Heart left ventricle (tissue), 13 donors: ENCODE data around the gene TNNC1.

ENCODE experiments used
- POLR2A ChIP-seq, 2 donors: fragments of 450-650 bp; IDR thresholded peaks; one replicate each; pipeline ENCODE4 v1.6.1; 2017; ENCODE audit warnings: antibody characterized with exemption in 2 of 2, mild to moderate bottlenecking in 2 of 2, moderate library complexity in 2 of 2
- TF ChIP-seq, protein P1 (sequence below), 12 donors: fragments of 200-600 bp; sonication (generic) in 4 of 12; IDR thresholded peaks; one replicate each; pipeline versions ENCODE4 v1.5.0 to v1.8.0; 2018 to 2022; ENCODE audit warnings: antibody characterized with exemption in 12 of 12, mild to moderate bottlenecking in 5 of 12
- donor health status: ischemic (EF 13 %, LVEDD 7.1; RV severe dilation, severe dysfunction).
- donor health status: DM: no; HTN: yes; CAD: no.
- donor health status: DM: no; HTN: no; CAD: no.
- donor health status: ischemic (EF 25% LVEDD 6.9; RV normal size, moderate dysfunction).
- donor health status: ischemic (EF 25% LVEDD 5.7; RV mildly dilated, moderate dysfunction).
- donor health status: ischemic (EF 35%, LVEDD 5.7; RV mildly dilated, moderate dysfunction).
- donor health status: nonischemic (EF 11% LVEDD 7.7; RV severe dilation, severe dysfunction).
- donor health status: DM: yes; HTN: yes; CAD: no.
- donor health status: PGD.
- donor health status: ischemic (EF 29% LVEDD 5.4; RV normal size, mild dysfunction).
- donor health status: nonischemic (EF 23%, LVEDD 6.1; RV moderate dilation, normal function).

- TF ChIP-seq, protein P1, sequence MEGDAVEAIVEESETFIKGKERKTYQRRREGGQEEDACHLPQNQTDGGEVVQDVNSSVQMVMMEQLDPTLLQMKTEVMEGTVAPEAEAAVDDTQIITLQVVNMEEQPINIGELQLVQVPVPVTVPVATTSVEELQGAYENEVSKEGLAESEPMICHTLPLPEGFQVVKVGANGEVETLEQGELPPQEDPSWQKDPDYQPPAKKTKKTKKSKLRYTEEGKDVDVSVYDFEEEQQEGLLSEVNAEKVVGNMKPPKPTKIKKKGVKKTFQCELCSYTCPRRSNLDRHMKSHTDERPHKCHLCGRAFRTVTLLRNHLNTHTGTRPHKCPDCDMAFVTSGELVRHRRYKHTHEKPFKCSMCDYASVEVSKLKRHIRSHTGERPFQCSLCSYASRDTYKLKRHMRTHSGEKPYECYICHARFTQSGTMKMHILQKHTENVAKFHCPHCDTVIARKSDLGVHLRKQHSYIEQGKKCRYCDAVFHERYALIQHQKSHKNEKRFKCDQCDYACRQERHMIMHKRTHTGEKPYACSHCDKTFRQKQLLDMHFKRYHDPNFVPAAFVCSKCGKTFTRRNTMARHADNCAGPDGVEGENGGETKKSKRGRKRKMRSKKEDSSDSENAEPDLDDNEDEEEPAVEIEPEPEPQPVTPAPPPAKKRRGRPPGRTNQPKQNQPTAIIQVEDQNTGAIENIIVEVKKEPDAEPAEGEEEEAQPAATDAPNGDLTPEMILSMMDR (IDR thresholded peaks at IDR 0.05) = no peak
- no peak for TF ChIP-seq POLR2A (IDR thresholded peaks at IDR 0.05)
Observed at GRCh38 chr3:52406231-52406661, 47.6 kb downstream of the TNNC1 start.
